Measurements from ENCODE around the gene VPS37B.

DNA sequence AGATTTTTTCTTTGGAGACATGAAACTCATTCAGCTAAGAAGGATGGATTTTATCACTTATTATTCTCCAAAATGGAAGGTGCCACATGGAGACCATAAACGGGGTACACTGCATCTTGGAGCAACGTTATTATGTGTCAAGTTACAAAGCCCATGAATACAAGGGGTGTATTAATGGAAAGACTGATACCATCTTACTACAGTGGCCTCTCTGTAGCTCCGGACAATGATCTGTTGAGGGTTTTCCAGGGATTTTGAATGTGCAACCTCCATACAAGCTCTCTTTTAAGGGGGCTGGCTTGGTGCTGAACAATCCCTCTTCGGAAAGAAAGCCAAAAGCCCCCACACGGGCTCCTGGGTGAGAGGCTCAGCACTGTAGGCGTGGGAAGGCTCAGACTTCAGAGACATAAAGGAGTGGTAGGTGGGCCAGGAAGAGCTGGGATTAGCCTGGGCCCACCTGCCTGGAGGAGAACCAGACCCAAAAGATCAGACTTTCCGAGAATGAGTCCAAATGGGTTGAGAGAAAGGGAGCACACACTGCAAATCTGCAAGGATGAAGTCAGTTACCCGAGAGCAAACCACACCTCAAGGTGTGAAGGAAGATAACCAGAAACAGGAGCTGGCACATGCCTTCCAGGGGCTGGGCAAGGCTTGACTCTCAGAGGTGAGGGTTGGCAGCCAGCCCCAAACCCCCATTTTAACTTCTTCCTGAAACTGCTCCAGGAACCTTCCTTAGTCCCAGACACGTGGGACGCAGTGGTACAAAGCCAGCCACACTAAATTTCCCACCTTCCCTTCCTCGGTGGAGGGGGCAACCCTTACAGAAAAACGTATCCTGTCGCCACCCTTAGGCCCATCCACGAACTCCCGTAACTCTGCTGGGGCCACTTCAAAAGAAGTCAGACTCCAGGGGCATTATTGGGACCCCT lies 1.5 kb downstream of the VPS37B start:
- no peak; the same call in 1 of the 2 replicates for TF ChIP-seq CTCF (IDR thresholded peaks at IDR 0.05; ENCODE audit: low read length)
- no peak for TF ChIP-seq EZH2 (optimal IDR thresholded peaks at IDR 0.05; ENCODE audit: low read depth, low read length)
